GM23338 (cell line): ENCODE results near the gene CCDC60. TPM values are rescaled to one million over a fixed set of nuclear protein-coding genes. Genes with fewer than 3 reads are reported as not detected.

Experiments used
- ATAC-seq: fragments of 200-7000 bp; cut with Tn5 transposase; 3 replicates; pipeline ENCODE4 v1.9.1; 2020
- DNase-seq: peaks from one replicate; pipeline ENCODE4 v3.0.0-alpha.2; 2015; ENCODE audit warnings: low spot score
- H2AFZ ChIP-seq: fragments of 200-600 bp; sonication (generic); 2 replicates; pipeline ENCODE4 v1.8.0; 2016; ENCODE audit warnings: antibody characterized with exemption, mild to moderate bottlenecking, moderate library complexity
- H3F3A ChIP-seq: fragments of 200-600 bp; sonication (generic); replicated peaks from 2 replicates; pipeline ENCODE4 v1.8.0; 2017; ENCODE audit warnings: antibody characterized with exemption, mixed run types, low read depth
- H3K27ac ChIP-seq: fragments of 200-600 bp; sonication (generic); 2 replicates; pipeline ENCODE4 v1.6.1; 2016; ENCODE audit warnings: low read depth
- H3K27me3 ChIP-seq: fragments of 200-600 bp; sonication (generic); 2 replicates; pipeline ENCODE4 v1.8.0; 2016; ENCODE audit warnings: mild to moderate bottlenecking, mixed run types, moderate library complexity; ENCODE audit not compliant: insufficient read depth
- H3K36me3 ChIP-seq: fragments of 200-600 bp; sonication (generic); 2 replicates; pipeline ENCODE4 v1.8.0; 2016; ENCODE audit warnings: mild to moderate bottlenecking; ENCODE audit not compliant: insufficient read depth
- H3K4me1 ChIP-seq: fragments of 200-600 bp; sonication (generic); 2 replicates; pipeline ENCODE4 v1.8.0; 2016; ENCODE audit warnings: mild to moderate bottlenecking, moderate library complexity; ENCODE audit not compliant: insufficient read depth
- H3K4me2 ChIP-seq: fragments of 200-600 bp; sonication (generic); 2 replicates; pipeline ENCODE4 v1.7.1; 2017; ENCODE audit warnings: mixed run types
- H3K4me3 ChIP-seq: fragments of 200-600 bp; sonication (generic); 2 replicates; pipeline ENCODE4 v1.6.1; 2016; ENCODE audit warnings: mixed run types
- H3K79me2 ChIP-seq: fragments of 200-600 bp; sonication (generic); replicated peaks from 2 replicates; pipeline ENCODE4 v1.8.0; 2017; ENCODE audit warnings: mild to moderate bottlenecking; ENCODE audit not compliant: insufficient read depth
- H3K9me2 ChIP-seq: fragments of 200-600 bp; sonication (generic); 2 replicates; pipeline ENCODE4 v1.8.0; 2017; ENCODE audit not compliant: insufficient read depth
- H4K20me1 ChIP-seq: fragments of 200-600 bp; sonication (generic); replicated peaks from 2 replicates; pipeline ENCODE4 v1.8.0; 2017; ENCODE audit warnings: mild to moderate bottlenecking; ENCODE audit not compliant: insufficient read depth
- H3K27ac Mint-ChIP-seq: 2 replicates; pipeline ENCODE4 v1.8.0; 2020; ENCODE audit warnings: inconsistent platforms, mild to moderate bottlenecking, moderate library complexity, mixed read lengths
- H3K27me3 Mint-ChIP-seq: 3 replicates; pipeline ENCODE4 v1.8.0; 2022; ENCODE audit warnings: low read depth, mild to moderate bottlenecking, moderate library complexity, mixed read lengths, inconsistent platforms; ENCODE audit not compliant: insufficient read depth, poor library complexity
- H3K36me3 Mint-ChIP-seq: 3 replicates; pipeline ENCODE4 v1.8.0; 2021; ENCODE audit warnings: low read depth, mild to moderate bottlenecking, inconsistent platforms, moderate library complexity, mixed read lengths
- H3K4me1 Mint-ChIP-seq: 3 replicates; pipeline ENCODE4 v1.8.0; 2020; ENCODE audit warnings: mild to moderate bottlenecking, inconsistent platforms, mixed read lengths
- H3K4me3 Mint-ChIP-seq: 3 replicates; pipeline ENCODE4 v1.8.0; 2021; ENCODE audit warnings: moderate library complexity, mild to moderate bottlenecking, inconsistent platforms, mixed read lengths
- H3K9me3 Mint-ChIP-seq: 3 replicates; pipeline ENCODE4 v1.8.0; 2020; ENCODE audit warnings: moderate library complexity, mild to moderate bottlenecking, inconsistent platforms, mixed read lengths
- CREB1 ChIP-seq: fragments of 250-450 bp; sonication (Bioruptor Pico); IDR thresholded peaks from 2 replicates; pipeline ENCODE4 v1.5.0; 2020; ENCODE audit warnings: low read depth, mild to moderate bottlenecking, moderate library complexity
- ETS1 ChIP-seq: IDR thresholded peaks from 2 replicates; pipeline ENCODE4 v1.6.1; 2016; ENCODE audit warnings: antibody characterized with exemption
- EZH2 ChIP-seq: fragments of 200-600 bp; sonication (generic); IDR thresholded peaks from one replicate; pipeline ENCODE4 v1.8.0; 2017; ENCODE audit warnings: antibody characterized with exemption, mild to moderate bottlenecking, low read depth; ENCODE audit not compliant: unreplicated experiment
- EZH2phosphoT487 ChIP-seq: fragments of 200-600 bp; sonication (generic); IDR thresholded peaks from one replicate; pipeline ENCODE4 v1.8.1; 2018; ENCODE audit warnings: antibody characterized with exemption; ENCODE audit not compliant: unreplicated experiment
- NANOG ChIP-seq: IDR thresholded peaks from 2 replicates; pipeline ENCODE4 v1.6.1; 2016; ENCODE audit warnings: antibody characterized with exemption, borderline replicate concordance
- STAT1 ChIP-seq: IDR thresholded peaks from one replicate; pipeline ENCODE4 v1.6.1; 2016; ENCODE audit warnings: antibody characterized with exemption; ENCODE audit not compliant: unreplicated experiment
- ZNF331 ChIP-seq: fragments of 250-450 bp; sonication (Bioruptor Pico); IDR thresholded peaks from 2 replicates; pipeline ENCODE4 v1.5.0; 2020; ENCODE audit warnings: low read depth, mild to moderate bottlenecking, moderate library complexity
- ZNF462 ChIP-seq: fragments of 250-450 bp; sonication (Bioruptor Pico); IDR thresholded peaks from 2 replicates; pipeline ENCODE4 v1.5.0; 2020; ENCODE audit warnings: mild to moderate bottlenecking, moderate library complexity
- polyA plus RNA-seq: library from polyadenylated mRNA; unstranded; fragments of >200 nt; fragmentation: Nextera tagmentation; extraction: Ambion mirVana; gene quantifications from 2 replicates; pipeline ENCODE4 v1.2.1, GENCODE V29; 2016
- total RNA-seq: library from RNA; depleted of rRNA; stranded (reverse); fragments of >200 nt; shearing (Covaris generic); gene quantifications from 2 replicates; pipeline ENCODE4 v1.2.3, GENCODE V29; 2014
- TF ChIP-seq, protein P1 (sequence below), 2 experiments: fragments of 200-600 bp in 1 of 2; sonication (generic) in 1 of 2; conservative IDR thresholded peaks; 2 replicates each; pipeline versions ENCODE4 v1.5.1 to v1.6.1; 2016 to 2017; ENCODE audit warnings: antibody characterized with exemption in 2 of 2, low read depth in 2 of 2, mild to moderate bottlenecking in 2 of 2, moderate library complexity in 1 of 2
- TF ChIP-seq, protein P2 (sequence below): IDR thresholded peaks from one replicate; pipeline ENCODE4 v1.6.1; 2018; ENCODE audit warnings: antibody characterized with exemption; ENCODE audit not compliant: unreplicated experiment

CCDC60 gene
- total and polyA plus RNA-seq, 2 experiments from 2014 or later, result 0.53 TPM; not detected in 1

GRCh38 chr12:119343130-119343529, 8.6 kb downstream of the CCDC60 start:
- no peak overlapping the region for H3K4me3 Mint-ChIP-seq
- no peak for TF ChIP-seq CREB1 (CRISPR knock-in tag)
- TF ChIP-seq NANOG, result no peak
- no peak for TF ChIP-seq ZNF331
- TF ChIP-seq, protein P1, sequence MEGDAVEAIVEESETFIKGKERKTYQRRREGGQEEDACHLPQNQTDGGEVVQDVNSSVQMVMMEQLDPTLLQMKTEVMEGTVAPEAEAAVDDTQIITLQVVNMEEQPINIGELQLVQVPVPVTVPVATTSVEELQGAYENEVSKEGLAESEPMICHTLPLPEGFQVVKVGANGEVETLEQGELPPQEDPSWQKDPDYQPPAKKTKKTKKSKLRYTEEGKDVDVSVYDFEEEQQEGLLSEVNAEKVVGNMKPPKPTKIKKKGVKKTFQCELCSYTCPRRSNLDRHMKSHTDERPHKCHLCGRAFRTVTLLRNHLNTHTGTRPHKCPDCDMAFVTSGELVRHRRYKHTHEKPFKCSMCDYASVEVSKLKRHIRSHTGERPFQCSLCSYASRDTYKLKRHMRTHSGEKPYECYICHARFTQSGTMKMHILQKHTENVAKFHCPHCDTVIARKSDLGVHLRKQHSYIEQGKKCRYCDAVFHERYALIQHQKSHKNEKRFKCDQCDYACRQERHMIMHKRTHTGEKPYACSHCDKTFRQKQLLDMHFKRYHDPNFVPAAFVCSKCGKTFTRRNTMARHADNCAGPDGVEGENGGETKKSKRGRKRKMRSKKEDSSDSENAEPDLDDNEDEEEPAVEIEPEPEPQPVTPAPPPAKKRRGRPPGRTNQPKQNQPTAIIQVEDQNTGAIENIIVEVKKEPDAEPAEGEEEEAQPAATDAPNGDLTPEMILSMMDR (conservative IDR thresholded peaks at IDR 0.05; ENCODE audit: low read depth in 2 of 2), result no peak
- TF ChIP-seq, protein P2, sequence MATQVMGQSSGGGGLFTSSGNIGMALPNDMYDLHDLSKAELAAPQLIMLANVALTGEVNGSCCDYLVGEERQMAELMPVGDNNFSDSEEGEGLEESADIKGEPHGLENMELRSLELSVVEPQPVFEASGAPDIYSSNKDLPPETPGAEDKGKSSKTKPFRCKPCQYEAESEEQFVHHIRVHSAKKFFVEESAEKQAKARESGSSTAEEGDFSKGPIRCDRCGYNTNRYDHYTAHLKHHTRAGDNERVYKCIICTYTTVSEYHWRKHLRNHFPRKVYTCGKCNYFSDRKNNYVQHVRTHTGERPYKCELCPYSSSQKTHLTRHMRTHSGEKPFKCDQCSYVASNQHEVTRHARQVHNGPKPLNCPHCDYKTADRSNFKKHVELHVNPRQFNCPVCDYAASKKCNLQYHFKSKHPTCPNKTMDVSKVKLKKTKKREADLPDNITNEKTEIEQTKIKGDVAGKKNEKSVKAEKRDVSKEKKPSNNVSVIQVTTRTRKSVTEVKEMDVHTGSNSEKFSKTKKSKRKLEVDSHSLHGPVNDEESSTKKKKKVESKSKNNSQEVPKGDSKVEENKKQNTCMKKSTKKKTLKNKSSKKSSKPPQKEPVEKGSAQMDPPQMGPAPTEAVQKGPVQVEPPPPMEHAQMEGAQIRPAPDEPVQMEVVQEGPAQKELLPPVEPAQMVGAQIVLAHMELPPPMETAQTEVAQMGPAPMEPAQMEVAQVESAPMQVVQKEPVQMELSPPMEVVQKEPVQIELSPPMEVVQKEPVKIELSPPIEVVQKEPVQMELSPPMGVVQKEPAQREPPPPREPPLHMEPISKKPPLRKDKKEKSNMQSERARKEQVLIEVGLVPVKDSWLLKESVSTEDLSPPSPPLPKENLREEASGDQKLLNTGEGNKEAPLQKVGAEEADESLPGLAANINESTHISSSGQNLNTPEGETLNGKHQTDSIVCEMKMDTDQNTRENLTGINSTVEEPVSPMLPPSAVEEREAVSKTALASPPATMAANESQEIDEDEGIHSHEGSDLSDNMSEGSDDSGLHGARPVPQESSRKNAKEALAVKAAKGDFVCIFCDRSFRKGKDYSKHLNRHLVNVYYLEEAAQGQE, result no peak
- no peak for TF ChIP-seq EZH2phosphoT487
- no peak for TF ChIP-seq ZNF462 (CRISPR knock-in tag)
- TF ChIP-seq EZH2, result no peak
- TF ChIP-seq STAT1, result no peak
- TF ChIP-seq ETS1, result no peak
- peaks cover 19% of the 10 kb centered on the region for H3K4me1 Mint-ChIP-seq
- no peaks in the 10 kb centered on the region for H3K36me3 ChIP-seq
- H2AFZ ChIP-seq, result no peak overlapping the region
- H3K36me3 Mint-ChIP-seq, result no peaks in the 10 kb centered on the region
- no peak overlapping the region for H3K27ac ChIP-seq
- H3K4me3 ChIP-seq, result no peak overlapping the region
- H3K9me3 Mint-ChIP-seq, result no peaks in the 10 kb centered on the region; the same call in 2 of the 3 replicates
- no peak for DNase-seq
- H4K20me1 ChIP-seq, result 0 out of 2 replicates have a peak, but pooled peaks cover 2% of the 10 kb centered on the region
- no peak overlapping the region for H3K4me2 ChIP-seq
- ATAC-seq, result no peak
- no peaks in the 10 kb centered on the region for H3K79me2 ChIP-seq
- no peaks in the 10 kb centered on the region; the same call in 1 of the 2 replicates for H3K9me2 ChIP-seq
- no peak overlapping the region for H3K27ac Mint-ChIP-seq
- no peaks in the 10 kb centered on the region for H3F3A ChIP-seq
- peaks cover 29% of the 10 kb centered on the region for H3K27me3 ChIP-seq
- peaks cover 32% of the 10 kb centered on the region for H3K27me3 Mint-ChIP-seq
- 0 out of 2 replicates have a peak, but pooled peaks cover 5% of the 10 kb centered on the region for H3K4me1 ChIP-seq
